ENCODE measurements around the gene CRIP2.

- TF ChIP-seq, protein P1, sequence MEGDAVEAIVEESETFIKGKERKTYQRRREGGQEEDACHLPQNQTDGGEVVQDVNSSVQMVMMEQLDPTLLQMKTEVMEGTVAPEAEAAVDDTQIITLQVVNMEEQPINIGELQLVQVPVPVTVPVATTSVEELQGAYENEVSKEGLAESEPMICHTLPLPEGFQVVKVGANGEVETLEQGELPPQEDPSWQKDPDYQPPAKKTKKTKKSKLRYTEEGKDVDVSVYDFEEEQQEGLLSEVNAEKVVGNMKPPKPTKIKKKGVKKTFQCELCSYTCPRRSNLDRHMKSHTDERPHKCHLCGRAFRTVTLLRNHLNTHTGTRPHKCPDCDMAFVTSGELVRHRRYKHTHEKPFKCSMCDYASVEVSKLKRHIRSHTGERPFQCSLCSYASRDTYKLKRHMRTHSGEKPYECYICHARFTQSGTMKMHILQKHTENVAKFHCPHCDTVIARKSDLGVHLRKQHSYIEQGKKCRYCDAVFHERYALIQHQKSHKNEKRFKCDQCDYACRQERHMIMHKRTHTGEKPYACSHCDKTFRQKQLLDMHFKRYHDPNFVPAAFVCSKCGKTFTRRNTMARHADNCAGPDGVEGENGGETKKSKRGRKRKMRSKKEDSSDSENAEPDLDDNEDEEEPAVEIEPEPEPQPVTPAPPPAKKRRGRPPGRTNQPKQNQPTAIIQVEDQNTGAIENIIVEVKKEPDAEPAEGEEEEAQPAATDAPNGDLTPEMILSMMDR (IDR thresholded peaks at IDR 0.05) = no peak
- no peak for TF ChIP-seq POLR2A (IDR thresholded peaks at IDR 0.05)
Measured at GRCh38 chr14:105505101-105505500, 30.5 kb downstream of the CRIP2 start.

Data from right lobe of liver (tissue), 4 donors.